H9 (cell line): ENCODE measurements around the gene GRID1. TPM values are rescaled to one million over a fixed set of nuclear protein-coding genes. Genes with fewer than 3 reads are reported as not detected.

Experiments
- DNase-seq: peaks from one replicate; pipeline ENCODE4 v3.0.0-alpha.2; 2017
- H2AFZ ChIP-seq: one replicate; pipeline ENCODE4 v1.6.1; 2013; ENCODE audit warnings: mild to moderate bottlenecking, low read length, control low read depth, moderate library complexity
- H2AK5ac ChIP-seq: 2 replicates; pipeline ENCODE4 v1.6.1; 2013; ENCODE audit warnings: low read length, control low read depth, mixed read lengths; ENCODE audit not compliant: insufficient read length
- H2BK120ac ChIP-seq: one replicate; pipeline ENCODE4 v1.6.1; 2013; ENCODE audit warnings: low read depth, mild to moderate bottlenecking, low read length, control low read depth, inconsistent platforms; ENCODE audit not compliant: poor library complexity, severe bottlenecking
- H2BK12ac ChIP-seq: 2 replicates; pipeline ENCODE4 v1.6.1; 2013; ENCODE audit warnings: low read length, control low read depth, mixed read lengths, low read depth; ENCODE audit not compliant: insufficient read length
- H2BK15ac ChIP-seq: 2 replicates; pipeline ENCODE4 v1.6.1; 2013; ENCODE audit warnings: low read depth, low read length, control low read depth
- H2BK20ac ChIP-seq: one replicate; pipeline ENCODE4 v1.6.1; 2013; ENCODE audit warnings: low read depth, mild to moderate bottlenecking, low read length, control low read depth, inconsistent platforms; ENCODE audit not compliant: poor library complexity, severe bottlenecking
- H2BK5ac ChIP-seq: 2 replicates; pipeline ENCODE4 v1.6.1; 2013; ENCODE audit warnings: low read length, control low read depth, mixed read lengths; ENCODE audit not compliant: insufficient read length
- H3K14ac ChIP-seq: 2 replicates; pipeline ENCODE4 v1.6.1; 2013; ENCODE audit warnings: low read length, control low read depth; ENCODE audit not compliant: insufficient read depth
- H3K18ac ChIP-seq: 2 replicates; pipeline ENCODE4 v1.6.1; 2013; ENCODE audit warnings: low read depth, mild to moderate bottlenecking, mixed read lengths, low read length, control low read depth; ENCODE audit not compliant: insufficient read length
- H3K23ac ChIP-seq: 2 replicates; pipeline ENCODE4 v1.6.1; 2013; ENCODE audit warnings: low read length, control low read depth, mixed read lengths, low read depth; ENCODE audit not compliant: insufficient read length
- H3K23me2 ChIP-seq: 2 replicates; pipeline ENCODE4 v1.6.1; 2013; ENCODE audit warnings: low read depth, mild to moderate bottlenecking, mixed read lengths, low read length, control low read depth; ENCODE audit not compliant: insufficient read length, poor library complexity, severe bottlenecking
- H3K27ac ChIP-seq: 2 replicates; pipeline ENCODE4 v1.5.1; 2013; ENCODE audit warnings: low read length, control low read depth, mixed read lengths, low read depth; ENCODE audit not compliant: insufficient read length
- H3K27me3 ChIP-seq: 2 replicates; pipeline ENCODE4 v1.6.1; 2013; ENCODE audit warnings: low read length, control low read depth, inconsistent platforms; ENCODE audit not compliant: insufficient read depth
- H3K4ac ChIP-seq: 2 replicates; pipeline ENCODE4 v1.6.1; 2013; ENCODE audit warnings: low read depth, mild to moderate bottlenecking, control low read depth, inconsistent platforms, low read length, moderate library complexity
- H3K4me1 ChIP-seq: 2 replicates; pipeline ENCODE4 v1.6.1; 2013; ENCODE audit warnings: low read length, control low read depth, inconsistent platforms; ENCODE audit not compliant: insufficient read depth
- H3K4me2 ChIP-seq: 2 replicates; pipeline ENCODE4 v1.6.1; 2013; ENCODE audit warnings: low read length, control low read depth, mixed read lengths; ENCODE audit not compliant: insufficient read length, insufficient read depth
- H3K56ac ChIP-seq: 2 replicates; pipeline ENCODE4 v1.6.1; 2013; ENCODE audit warnings: low read depth, mild to moderate bottlenecking, mixed read lengths, low read length, control low read depth; ENCODE audit not compliant: insufficient read length
- H3K79me1 ChIP-seq: 2 replicates; pipeline ENCODE4 v1.6.1; 2013; ENCODE audit warnings: low read depth, mild to moderate bottlenecking, moderate library complexity, low read length, control low read depth, inconsistent platforms; ENCODE audit not compliant: insufficient read depth, poor library complexity, severe bottlenecking
- H3K79me2 ChIP-seq: 2 replicates; pipeline ENCODE4 v1.6.1; 2013; ENCODE audit warnings: low read length, control low read depth, inconsistent platforms; ENCODE audit not compliant: insufficient read depth
- H3K9ac ChIP-seq: 2 replicates; pipeline ENCODE4 v1.6.1; 2013; ENCODE audit warnings: low read length, control low read depth, mixed read lengths; ENCODE audit not compliant: insufficient read length; ENCODE audit errors: extremely low read depth
- H3K9me3 ChIP-seq: one replicate; pipeline ENCODE4 v1.6.1; 2013; ENCODE audit warnings: low read depth, low read length, inconsistent platforms; ENCODE audit not compliant: control insufficient read depth
- H3T11ph ChIP-seq: one replicate; pipeline ENCODE4 v1.6.1; 2013; ENCODE audit warnings: mild to moderate bottlenecking, low read length, control low read depth, inconsistent platforms
- H4K20me1 ChIP-seq: one replicate; pipeline ENCODE4 v1.6.1; 2013; ENCODE audit not compliant: control insufficient read depth, insufficient read length, insufficient read depth
- H4K5ac ChIP-seq: 2 replicates; pipeline ENCODE4 v1.6.1; 2013; ENCODE audit warnings: low read depth, mild to moderate bottlenecking, mixed read lengths, low read length, control low read depth; ENCODE audit not compliant: insufficient read length
- H4K8ac ChIP-seq: replicated peaks from 2 replicates; pipeline ENCODE4 v1.6.1; 2013; ENCODE audit warnings: low read length, control low read depth, mixed read lengths, low read depth; ENCODE audit not compliant: insufficient read length
- H4K91ac ChIP-seq: 2 replicates; pipeline ENCODE4 v1.6.1; 2013; ENCODE audit warnings: low read depth, mild to moderate bottlenecking, moderate library complexity, mixed read lengths, low read length, control low read depth; ENCODE audit not compliant: insufficient read length
- H3K27ac Mint-ChIP-seq, 3 experiments: 2 replicates in 2 of 3; 3 replicates in 1 of 3; pipeline ENCODE4 v1.8.0; 2020 to 2021; ENCODE audit warnings: mixed read lengths in 3 of 3, mild to moderate bottlenecking in 1 of 3, moderate library complexity in 1 of 3
- H3K27me3 Mint-ChIP-seq: 2 replicates; pipeline ENCODE4 v1.8.0; 2021; ENCODE audit warnings: low read depth, mild to moderate bottlenecking, moderate library complexity, mixed read lengths
- H3K36me3 Mint-ChIP-seq, 3 experiments: 2 replicates in 2 of 3; 3 replicates in 1 of 3; pipeline ENCODE4 v1.8.0; 2020 to 2021; ENCODE audit warnings: low read depth in 3 of 3, mixed read lengths in 3 of 3; ENCODE audit not compliant: insufficient read depth in 1 of 3
- H3K4me1 Mint-ChIP-seq, 2 experiments: 2 replicates each; pipeline ENCODE4 v1.8.0; 2020; ENCODE audit warnings: mixed read lengths in 2 of 2
- H3K4me3 Mint-ChIP-seq, 2 experiments: 2 replicates in 1 of 2; 3 replicates in 1 of 2; pipeline ENCODE4 v1.8.0; 2020 to 2021; ENCODE audit warnings: mild to moderate bottlenecking in 2 of 2, mixed read lengths in 2 of 2, moderate library complexity in 1 of 2
- H3K9me3 Mint-ChIP-seq, 2 experiments: 2 replicates in 1 of 2; 3 replicates in 1 of 2; pipeline ENCODE4 v1.8.0; 2020; ENCODE audit warnings: mild to moderate bottlenecking in 2 of 2, mixed read lengths in 2 of 2, moderate library complexity in 1 of 2
- WGBS: extraction: QIAGEN DNeasy Blood & Tissue Kit; methylation state at CpG from one replicate; pipeline ENCODE4 v1.1.7; 2013; ENCODE audit warnings: missing lambda C conversion rate, low lambda C conversion rate, mixed read lengths; ENCODE audit not compliant: insufficient read length; ENCODE audit errors: extremely low coverage; 5-methylcytosine and 5-hydroxymethylcytosine counted together
- total RNA-seq: library from RNA; stranded (reverse); gene quantifications from 2 replicates; pipeline ENCODE4 v1.2.1, GENCODE V29; 2021
- TF ChIP-seq, protein P1 (sequence below): fragments of 200-600 bp; sonication (generic); conservative IDR thresholded peaks from 3 replicates; pipeline ENCODE4 v1.8.0; 2021; ENCODE audit warnings: antibody characterized with exemption, mild to moderate bottlenecking

Gene GRID1
- total RNA-seq, 1 experiment from 2014 or later = 0.35 TPM

DNA sequence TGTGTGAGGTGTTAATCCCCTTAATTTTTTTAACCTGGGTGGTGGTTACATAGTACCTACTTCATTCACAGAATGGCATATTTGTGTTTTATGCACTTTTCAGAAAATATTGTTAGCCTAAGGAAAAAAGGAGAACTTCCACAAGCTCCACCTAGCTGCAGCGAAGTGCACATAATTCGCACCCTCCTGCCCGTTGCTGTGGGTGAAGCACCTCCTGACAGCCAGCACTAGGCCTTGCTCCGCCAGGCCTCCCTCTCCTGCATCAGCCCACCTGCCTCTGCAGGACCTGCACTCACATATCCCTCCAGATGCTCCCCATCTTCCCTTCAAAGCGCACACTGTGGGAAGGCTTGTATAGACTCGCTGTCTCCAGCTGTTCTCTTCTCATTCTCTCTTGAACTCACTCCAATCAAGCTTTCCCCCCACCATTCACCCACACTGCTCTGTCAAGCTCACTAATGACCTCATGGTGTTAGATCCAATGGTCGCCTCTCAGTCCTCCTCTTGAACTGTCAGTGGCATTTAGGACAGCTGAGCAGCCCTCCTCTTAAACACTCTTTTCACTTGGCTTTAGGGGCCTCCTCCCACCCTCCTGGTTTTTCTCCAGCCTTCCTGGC is 20.7 kb upstream of the GRID1 start:
- no peak overlapping the region for H2BK12ac ChIP-seq
- H2AK5ac ChIP-seq = no peak overlapping the region
- H3K14ac ChIP-seq = no peak overlapping the region
- H3K27me3 ChIP-seq = no peaks in the 10 kb centered on the region
- peaks cover 5% of the 10 kb centered on the region for H3K23me2 ChIP-seq
- no peak overlapping the region for H3K4me2 ChIP-seq
- H2BK5ac ChIP-seq = no peak overlapping the region
- Mint-ChIP-seq H3K4me1 (peaks cover 15 to 25% of the 10 kb centered on the region in 2 experiments), H3K9me3 (no peaks in the 10 kb centered on the region), H3K4me3 (no peak overlapping the region; a peak in 1 of 5 replicates), H3K27ac (no peak overlapping the region), H3K27me3 (peaks cover 53% of the 10 kb centered on the region), H3K36me3 (no peaks in the 10 kb centered on the region)
- H3K27ac ChIP-seq = no peak overlapping the region
- H3K79me1 ChIP-seq = no peaks in the 10 kb centered on the region
- WGBS = no CpG with 5 or more reads among the region's 7 CpGs
- no peak overlapping the region for H4K91ac ChIP-seq
- H2AFZ ChIP-seq = no peak overlapping the region
- no peak for DNase-seq
- no peak overlapping the region for H4K5ac ChIP-seq
- no peak overlapping the region for H2BK120ac ChIP-seq
- H2BK15ac ChIP-seq = no peak overlapping the region
- TF ChIP-seq, protein P1, sequence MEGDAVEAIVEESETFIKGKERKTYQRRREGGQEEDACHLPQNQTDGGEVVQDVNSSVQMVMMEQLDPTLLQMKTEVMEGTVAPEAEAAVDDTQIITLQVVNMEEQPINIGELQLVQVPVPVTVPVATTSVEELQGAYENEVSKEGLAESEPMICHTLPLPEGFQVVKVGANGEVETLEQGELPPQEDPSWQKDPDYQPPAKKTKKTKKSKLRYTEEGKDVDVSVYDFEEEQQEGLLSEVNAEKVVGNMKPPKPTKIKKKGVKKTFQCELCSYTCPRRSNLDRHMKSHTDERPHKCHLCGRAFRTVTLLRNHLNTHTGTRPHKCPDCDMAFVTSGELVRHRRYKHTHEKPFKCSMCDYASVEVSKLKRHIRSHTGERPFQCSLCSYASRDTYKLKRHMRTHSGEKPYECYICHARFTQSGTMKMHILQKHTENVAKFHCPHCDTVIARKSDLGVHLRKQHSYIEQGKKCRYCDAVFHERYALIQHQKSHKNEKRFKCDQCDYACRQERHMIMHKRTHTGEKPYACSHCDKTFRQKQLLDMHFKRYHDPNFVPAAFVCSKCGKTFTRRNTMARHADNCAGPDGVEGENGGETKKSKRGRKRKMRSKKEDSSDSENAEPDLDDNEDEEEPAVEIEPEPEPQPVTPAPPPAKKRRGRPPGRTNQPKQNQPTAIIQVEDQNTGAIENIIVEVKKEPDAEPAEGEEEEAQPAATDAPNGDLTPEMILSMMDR = peak; percentile 31; the same call in 1 of the 3 replicates
- H3K9ac ChIP-seq = no peak overlapping the region
- H3K56ac ChIP-seq = no peak overlapping the region
- H3K4me1 ChIP-seq = no peaks in the 10 kb centered on the region
- no peak overlapping the region for H3K18ac ChIP-seq
- no peaks in the 10 kb centered on the region for H4K20me1 ChIP-seq
- H3T11ph ChIP-seq = no peak overlapping the region
- no peak overlapping the region for H3K4ac ChIP-seq
- no peaks in the 10 kb centered on the region for H3K79me2 ChIP-seq
- no peak overlapping the region for H4K8ac ChIP-seq
- no peaks in the 10 kb centered on the region for H3K9me3 ChIP-seq
- no peak overlapping the region for H3K23ac ChIP-seq
- H2BK20ac ChIP-seq = no peak overlapping the region
